ENCODE measurements around the gene PLCD3. TPM values are rescaled to one million over a fixed set of nuclear protein-coding genes. Genes with fewer than 3 reads are reported as not detected.
A peak's percentile ranks its signal among the peaks of the same experiment; 100 is the strongest.

The PLCD3 gene
- total RNA-seq, 1 donor, result 62.6 TPM

DNA sequence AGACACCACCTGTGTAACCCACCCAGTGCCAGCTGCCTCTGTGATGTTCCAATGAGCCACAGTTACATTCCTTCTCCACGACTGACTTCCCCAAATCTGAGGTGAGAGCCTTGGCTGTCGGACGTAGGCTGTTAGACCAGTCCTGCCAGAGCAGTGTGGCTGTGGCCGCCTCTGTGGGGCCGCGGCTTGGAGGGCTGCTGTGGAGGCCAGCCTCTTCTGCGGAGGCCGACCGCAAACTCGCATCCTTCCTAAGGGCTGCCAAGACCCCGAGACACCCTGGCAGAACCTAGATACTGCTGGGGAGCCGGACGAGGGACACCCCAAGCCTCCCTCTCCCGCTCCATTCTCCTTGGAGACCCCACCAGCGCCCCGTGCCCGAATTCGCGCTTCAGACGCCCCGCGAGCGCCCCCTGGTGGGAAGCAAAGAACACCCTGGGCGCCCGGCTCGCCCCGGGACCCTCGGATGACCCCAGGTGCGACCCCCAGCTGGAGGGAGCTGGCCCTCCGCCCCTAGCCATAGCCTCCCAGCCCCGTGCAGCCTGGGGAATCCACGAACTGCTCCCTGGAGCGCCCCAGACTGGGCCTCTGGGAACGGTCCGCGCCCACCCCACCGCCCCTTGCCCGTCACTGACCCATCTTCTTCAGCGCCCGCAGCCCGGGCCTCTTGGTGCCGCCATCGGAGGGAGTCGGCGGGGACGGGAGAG lies 547 bp downstream of the PLCD3 start:
- peak; percentile 44 for DNase-seq (ENCODE audit: low read depth)
- peak overlapping the region; percentile 93 for H3K4me3 ChIP-seq (ENCODE audit: low read depth, low read length)
- TF ChIP-seq, protein P1, sequence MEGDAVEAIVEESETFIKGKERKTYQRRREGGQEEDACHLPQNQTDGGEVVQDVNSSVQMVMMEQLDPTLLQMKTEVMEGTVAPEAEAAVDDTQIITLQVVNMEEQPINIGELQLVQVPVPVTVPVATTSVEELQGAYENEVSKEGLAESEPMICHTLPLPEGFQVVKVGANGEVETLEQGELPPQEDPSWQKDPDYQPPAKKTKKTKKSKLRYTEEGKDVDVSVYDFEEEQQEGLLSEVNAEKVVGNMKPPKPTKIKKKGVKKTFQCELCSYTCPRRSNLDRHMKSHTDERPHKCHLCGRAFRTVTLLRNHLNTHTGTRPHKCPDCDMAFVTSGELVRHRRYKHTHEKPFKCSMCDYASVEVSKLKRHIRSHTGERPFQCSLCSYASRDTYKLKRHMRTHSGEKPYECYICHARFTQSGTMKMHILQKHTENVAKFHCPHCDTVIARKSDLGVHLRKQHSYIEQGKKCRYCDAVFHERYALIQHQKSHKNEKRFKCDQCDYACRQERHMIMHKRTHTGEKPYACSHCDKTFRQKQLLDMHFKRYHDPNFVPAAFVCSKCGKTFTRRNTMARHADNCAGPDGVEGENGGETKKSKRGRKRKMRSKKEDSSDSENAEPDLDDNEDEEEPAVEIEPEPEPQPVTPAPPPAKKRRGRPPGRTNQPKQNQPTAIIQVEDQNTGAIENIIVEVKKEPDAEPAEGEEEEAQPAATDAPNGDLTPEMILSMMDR (IDR thresholded peaks at IDR 0.05; ENCODE audit: insufficient read depth, low read depth, low read length), result peak; percentile 87

DNA sequence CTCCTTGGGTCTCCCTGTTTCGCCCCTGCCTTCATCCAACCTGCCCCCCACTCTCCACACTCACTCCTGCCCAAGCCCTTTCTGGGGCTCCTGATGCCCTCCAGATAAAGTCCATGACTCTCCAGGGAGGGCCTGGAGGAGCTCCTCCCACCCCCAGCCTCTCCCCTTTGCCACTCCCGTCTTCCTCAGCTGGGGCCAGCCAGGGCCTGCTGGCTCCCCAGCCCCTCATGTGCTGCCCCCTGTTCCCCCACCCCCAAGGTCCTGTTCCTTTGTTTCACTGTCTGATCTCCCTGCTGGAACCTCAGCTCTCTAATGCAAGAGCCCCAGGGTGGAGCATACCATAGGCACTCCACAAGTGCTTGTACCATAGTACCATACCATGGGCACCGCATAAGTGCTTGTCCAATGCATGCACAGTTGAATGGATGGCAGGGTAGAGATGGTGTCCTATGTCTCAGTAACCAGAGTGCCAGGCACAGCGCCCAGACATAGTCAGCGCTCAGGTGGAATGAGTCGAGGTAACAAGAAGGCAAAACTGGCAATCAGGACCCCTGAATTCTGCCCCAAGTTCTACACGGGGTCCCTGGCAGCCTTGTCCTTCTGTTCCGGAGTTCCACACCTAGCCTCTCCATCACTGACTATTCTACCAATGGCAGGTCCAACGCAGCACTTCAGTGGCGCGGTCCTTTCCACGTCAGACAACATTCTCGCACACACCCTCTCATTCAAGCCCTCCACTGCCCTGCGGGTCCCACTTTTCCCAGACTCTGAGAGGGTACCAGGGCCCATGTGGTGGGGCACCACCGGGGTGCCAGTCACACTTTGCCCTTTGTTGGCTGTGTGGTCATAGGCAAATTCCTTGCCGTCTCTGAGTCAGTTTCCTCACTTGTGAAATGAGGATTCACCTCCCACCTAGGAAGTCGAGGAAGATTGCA lies 1.4 kb downstream of the PLCD3 start:
- TF ChIP-seq, protein P1 (IDR thresholded peaks at IDR 0.05; ENCODE audit: insufficient read depth, low read depth, low read length), result no peak
- peak overlapping the region; percentile 93 for H3K4me3 ChIP-seq (ENCODE audit: low read depth, low read length)
- DNase-seq (ENCODE audit: low read depth), result no peak

DNA sequence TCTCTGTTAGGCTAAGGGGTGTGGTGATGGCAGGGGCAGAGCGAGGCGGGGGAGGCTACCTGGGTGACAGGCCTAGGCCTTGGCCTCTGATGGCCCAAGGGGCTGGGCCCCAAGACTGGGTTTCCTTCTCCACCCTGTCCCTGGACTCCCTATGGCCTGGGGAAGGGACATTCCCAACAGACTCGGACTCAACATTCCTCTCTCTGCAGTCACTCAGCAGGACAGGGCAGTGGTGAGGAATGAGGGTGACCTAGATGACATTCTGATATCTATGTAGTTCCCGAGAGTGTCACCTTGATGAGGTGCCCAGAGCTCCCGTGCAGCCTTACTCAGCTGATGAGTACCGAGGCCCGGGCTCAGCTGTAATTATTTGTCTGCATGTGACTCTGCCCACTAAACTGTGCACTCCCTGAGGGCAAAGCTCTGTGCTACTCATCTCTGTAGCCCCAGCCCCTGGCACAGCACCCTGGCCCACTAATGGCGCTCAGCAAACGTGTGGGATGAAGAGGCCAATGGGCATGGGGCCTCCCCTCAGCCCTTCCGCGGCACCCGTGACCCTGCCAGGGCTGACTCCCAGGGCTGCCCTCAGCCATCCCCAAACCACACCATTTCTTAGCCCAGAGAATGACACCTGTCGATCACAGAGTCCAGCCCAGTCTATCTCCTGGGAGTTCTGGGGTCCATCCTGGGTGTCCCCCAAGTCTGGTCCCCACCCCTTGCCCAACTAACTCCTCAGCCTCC lies 2.2 kb downstream of the PLCD3 start:
- DNase-seq (ENCODE audit: low read depth), result no peak
- H3K4me3 ChIP-seq (ENCODE audit: low read depth, low read length), result peak overlapping the region; percentile 93
- TF ChIP-seq, protein P1 (IDR thresholded peaks at IDR 0.05; ENCODE audit: insufficient read depth, low read depth, low read length), result no peak

DNA sequence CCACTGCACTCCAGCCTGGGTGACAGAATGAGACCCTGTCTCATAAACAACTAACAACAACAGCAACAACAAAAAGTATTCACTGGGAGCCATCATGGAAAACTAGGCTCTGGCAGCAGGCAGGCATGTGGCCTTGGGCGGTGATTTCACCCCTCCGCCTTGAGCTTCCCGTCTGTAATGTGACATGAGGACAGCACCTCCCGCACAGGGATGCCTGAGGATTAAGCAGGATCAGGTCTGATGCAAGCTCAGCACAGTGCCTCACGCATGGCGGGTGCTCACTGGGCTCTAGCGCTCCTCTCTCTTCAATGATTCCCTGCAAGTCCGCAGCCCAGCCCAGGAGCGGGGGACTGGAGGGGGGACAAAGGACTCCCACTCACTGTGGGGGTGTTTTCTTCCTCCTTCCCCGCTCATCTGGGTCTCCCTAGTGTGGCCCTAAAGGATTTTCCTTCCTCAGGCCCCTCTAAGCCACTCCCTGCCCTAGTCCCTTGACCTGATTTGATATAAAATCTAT lies 2.8 kb downstream of the PLCD3 start:
- TF ChIP-seq, protein P1 (IDR thresholded peaks at IDR 0.05; ENCODE audit: insufficient read depth, low read depth, low read length), result no peak
- DNase-seq (ENCODE audit: low read depth), result peak; percentile 91
- peak overlapping the region; percentile 9 for H3K4me3 ChIP-seq (ENCODE audit: low read depth, low read length)

DNA sequence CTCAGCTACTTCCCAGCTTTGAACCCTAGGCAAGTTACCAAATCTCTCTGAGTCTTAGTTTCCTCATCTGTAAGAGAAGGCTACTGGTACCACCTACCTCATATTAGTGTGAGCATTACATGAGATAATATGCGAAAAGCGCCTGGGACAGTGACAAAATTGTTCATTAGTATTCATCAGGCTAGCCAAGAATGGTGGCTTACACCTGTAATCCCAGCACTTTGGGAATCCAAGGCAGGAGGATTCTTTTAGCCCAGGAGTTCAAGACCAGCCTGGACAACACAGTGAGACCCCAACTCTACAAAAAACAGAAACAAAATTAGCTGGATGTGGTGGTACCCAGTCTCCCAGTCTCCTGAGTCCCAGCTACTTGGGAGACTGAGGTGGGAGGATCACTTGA lies 3.3 kb downstream of the PLCD3 start:
- TF ChIP-seq, protein P1 (IDR thresholded peaks at IDR 0.05; ENCODE audit: insufficient read depth, low read depth, low read length), result no peak
- no peak overlapping the region for H3K4me3 ChIP-seq (ENCODE audit: low read depth, low read length)
- no peak for DNase-seq (ENCODE audit: low read depth)

DNA sequence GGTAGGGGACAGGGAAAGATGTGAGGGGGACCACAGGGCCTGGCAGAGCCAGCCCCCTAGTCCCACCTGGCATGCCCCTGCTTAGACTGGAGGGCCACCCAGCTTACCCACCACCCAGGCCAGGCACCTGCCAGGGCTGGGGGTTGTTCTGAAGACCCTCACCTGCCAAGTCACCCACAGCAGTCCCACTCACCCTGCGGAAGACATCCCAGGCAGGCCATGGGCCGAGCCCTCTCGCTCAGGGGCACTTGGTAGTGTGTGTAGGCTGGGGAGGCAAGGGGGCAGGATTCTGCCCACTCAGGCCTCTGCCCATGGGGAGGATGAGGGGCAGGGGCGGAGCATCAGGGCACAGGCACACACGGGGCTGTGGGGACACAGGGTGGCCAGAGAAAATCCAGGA lies 4.0 kb downstream of the PLCD3 start:
- DNase-seq (ENCODE audit: low read depth), result no peak
- no peak overlapping the region for H3K4me3 ChIP-seq (ENCODE audit: low read depth, low read length)
- TF ChIP-seq, protein P1 (IDR thresholded peaks at IDR 0.05; ENCODE audit: insufficient read depth, low read depth, low read length), result no peak

Data from fibroblast of villous mesenchyme (primary cell).